CD14-positive monocyte (primary cell): Measurements from ENCODE around the gene PITPNM1. TPM values are rescaled to one million over a fixed set of nuclear protein-coding genes. Genes with fewer than 3 reads are reported as not detected.

Experiments
- DNase-seq, 3 donors: peaks; one replicate each; pipeline ENCODE4 v3.0.0-alpha.2; 2011 to 2022
- H2AFZ ChIP-seq: 2 replicates; pipeline ENCODE4 v1.6.0; 2012; ENCODE audit warnings: mild to moderate bottlenecking, low read depth, low read length, inconsistent platforms; ENCODE audit not compliant: insufficient read depth, poor library complexity, severe bottlenecking
- H3K27ac ChIP-seq, 2 donors: 1 replicate in 1 of 2; 2 replicates in 1 of 2; pipeline ENCODE4 v1.5.1; 2012 to 2013; ENCODE audit warnings: low read length in 2 of 2, control low read depth in 1 of 2, inconsistent platforms in 1 of 2, low read depth in 1 of 2, mild to moderate bottlenecking in 1 of 2
- H3K27me3 ChIP-seq, 2 donors: one replicate each; pipeline versions ENCODE4 v1.6.0 to v1.6.1; 2011 to 2013; ENCODE audit warnings: low read length in 2 of 2; ENCODE audit not compliant: control insufficient read depth in 2 of 2, insufficient read depth in 2 of 2
- H3K36me3 ChIP-seq, 2 donors: replicated peaks in 1 of 2; 1 replicate in 1 of 2; 2 replicates in 1 of 2; pipeline versions ENCODE4 v1.5.1 to v1.6.1; 2012 to 2013; ENCODE audit warnings: low read length in 2 of 2, control low read depth in 1 of 2, inconsistent platforms in 1 of 2, mild to moderate bottlenecking in 1 of 2; ENCODE audit not compliant: insufficient read depth in 2 of 2, control insufficient read depth in 1 of 2
- H3K4me1 ChIP-seq, 2 donors: 1 replicate in 1 of 2; 2 replicates in 1 of 2; pipeline versions ENCODE4 v1.5.1 to v1.6.1; 2012 to 2013; ENCODE audit warnings: low read length in 2 of 2, control low read depth in 1 of 2, inconsistent platforms in 1 of 2, mild to moderate bottlenecking in 1 of 2, moderate library complexity in 1 of 2; ENCODE audit not compliant: insufficient read depth in 2 of 2, control insufficient read depth in 1 of 2
- H3K4me2 ChIP-seq: replicated peaks from 2 replicates; pipeline ENCODE3; 2012; ENCODE audit warnings: low read length, moderate library complexity, mild to moderate bottlenecking; ENCODE audit not compliant: poor library complexity, severe bottlenecking; ENCODE audit errors: extremely low read depth
- H3K4me3 ChIP-seq, 3 experiments: fragments of 200-600 bp in 1 of 3; sonication (generic) in 1 of 3; replicated peaks in 1 of 3; 1 replicate in 2 of 3; 2 replicates in 1 of 3; pipeline ENCODE4 v1.5.1; 2011 to 2013; ENCODE audit warnings: low read length in 3 of 3, mild to moderate bottlenecking in 3 of 3, control low read depth in 2 of 3, low read depth in 2 of 3, inconsistent platforms in 1 of 3, moderate library complexity in 1 of 3
- H3K79me2 ChIP-seq: 2 replicates; pipeline ENCODE4 v1.6.0; 2012; ENCODE audit warnings: mild to moderate bottlenecking, control low read depth, inconsistent platforms, low read length, moderate library complexity; ENCODE audit not compliant: insufficient read depth
- H3K9ac ChIP-seq: 2 replicates; pipeline ENCODE4 v1.6.0; 2017; ENCODE audit warnings: low read length, mild to moderate bottlenecking; ENCODE audit not compliant: insufficient read depth, poor library complexity, severe bottlenecking
- H3K9me3 ChIP-seq, 2 donors: replicated peaks in 1 of 2; 1 replicate in 1 of 2; 2 replicates in 1 of 2; pipeline versions ENCODE4 v1.5.1 to v1.6.1; 2012 to 2013; ENCODE audit warnings: low read length in 2 of 2, control low read depth in 1 of 2; ENCODE audit not compliant: control insufficient read depth in 1 of 2, insufficient read depth in 1 of 2
- H4K20me1 ChIP-seq: 2 replicates; pipeline ENCODE4 v1.6.0; 2012; ENCODE audit warnings: mild to moderate bottlenecking, low read length, control low read depth, moderate library complexity; ENCODE audit not compliant: insufficient read depth
- H3K27ac Mint-ChIP-seq, 7 donors: one replicate each; pipeline ENCODE4 v1.8.0; 2020; ENCODE audit warnings: mild to moderate bottlenecking in 7 of 7, mixed read lengths in 7 of 7, moderate library complexity in 6 of 7, inconsistent platforms in 2 of 7
- H3K27me3 Mint-ChIP-seq, 3 donors: one replicate each; pipeline ENCODE4 v1.8.0; 2021 to 2022; ENCODE audit warnings: low read depth in 3 of 3, mild to moderate bottlenecking in 3 of 3, mixed read lengths in 3 of 3, moderate library complexity in 3 of 3, inconsistent platforms in 1 of 3
- H3K36me3 Mint-ChIP-seq, 2 donors: one replicate each; pipeline ENCODE4 v1.8.0; 2020; ENCODE audit warnings: mixed read lengths in 2 of 2, inconsistent platforms in 1 of 2, mild to moderate bottlenecking in 1 of 2
- H3K4me1 Mint-ChIP-seq: one replicate; pipeline ENCODE4 v1.8.0; 2020; ENCODE audit warnings: mild to moderate bottlenecking, mixed read lengths
- H3K4me3 Mint-ChIP-seq, 2 donors: one replicate each; pipeline ENCODE4 v1.8.0; 2020; ENCODE audit warnings: mild to moderate bottlenecking in 2 of 2, mixed read lengths in 2 of 2, moderate library complexity in 1 of 2
- H3K9me3 Mint-ChIP-seq, 7 donors: one replicate each; pipeline ENCODE4 v1.8.0; 2020 to 2022; ENCODE audit warnings: mixed read lengths in 7 of 7, mild to moderate bottlenecking in 6 of 7, moderate library complexity in 6 of 7, inconsistent platforms in 2 of 7
- WGBS: methylation state at CpG from one replicate; pipeline ENCODE4 v1.1.5; 2013; ENCODE audit warnings: missing lambda C conversion rate; ENCODE audit not compliant: insufficient coverage; 5-methylcytosine and 5-hydroxymethylcytosine counted together
- intact Hi-C, 2 donors: fragments of 100-400 bp; cut with micrococcal nuclease; formaldehyde crosslinking; loops; one replicate each; pipeline versions ENCODE4 v1.15.0 to v1.15.1; 2023
- polyA plus RNA-seq, 3 donors: library from polyadenylated mRNA; depleted of rRNA in 1 of 3; unstranded in 2 of 3; stranded (reverse) in 1 of 3; fragments of 300-500 nt in 2 of 3; fragments of >200 nt in 1 of 3; fragmentation: Illumina TruSeq in 2 of 3; gene quantifications; 1 replicate in 2 of 3; 2 replicates in 1 of 3; pipeline ENCODE4 v1.2.3, GENCODE V29; 2012 to 2021
- TF ChIP-seq, protein P1 (sequence below): fragments of 200-600 bp; IDR thresholded peaks from one replicate; pipeline ENCODE4 v1.8.0; 2022; ENCODE audit warnings: antibody characterized with exemption, mild to moderate bottlenecking

PITPNM1 gene
- polyA plus RNA-seq, 3 donors: 11.7 to 122 (median 22.2) TPM

GRCh38 chr11:67496113-67496512, 9.1 kb downstream of the PITPNM1 start:
- peaks cover 15% of the 10 kb centered on the region for H3K79me2 ChIP-seq
- H3K4me1 Mint-ChIP-seq: peaks cover 7% of the 10 kb centered on the region
- no peaks in the 10 kb centered on the region for H3K27me3 ChIP-seq
- H3K36me3 ChIP-seq: peaks cover 86 to 95% of the 10 kb centered on the region in 2 donors
- no peak overlapping the region for H3K9ac ChIP-seq
- no peak for DNase-seq
- H3K27me3 Mint-ChIP-seq: no peaks in the 10 kb centered on the region
- H3K9me3 Mint-ChIP-seq: no peaks in the 10 kb centered on the region
- no peak overlapping the region for H3K4me2 ChIP-seq
- H3K36me3 Mint-ChIP-seq: peaks cover 61 to 95% of the 10 kb centered on the region in 2 donors
- intact Hi-C loops: no loop called here
- no peaks in the 10 kb centered on the region for H3K9me3 ChIP-seq
- peak overlapping the region in 2 of 7 donors; percentile 42 to 53 for H3K27ac Mint-ChIP-seq
- peaks cover 90% of the 10 kb centered on the region for H4K20me1 ChIP-seq
- TF ChIP-seq, protein P1, sequence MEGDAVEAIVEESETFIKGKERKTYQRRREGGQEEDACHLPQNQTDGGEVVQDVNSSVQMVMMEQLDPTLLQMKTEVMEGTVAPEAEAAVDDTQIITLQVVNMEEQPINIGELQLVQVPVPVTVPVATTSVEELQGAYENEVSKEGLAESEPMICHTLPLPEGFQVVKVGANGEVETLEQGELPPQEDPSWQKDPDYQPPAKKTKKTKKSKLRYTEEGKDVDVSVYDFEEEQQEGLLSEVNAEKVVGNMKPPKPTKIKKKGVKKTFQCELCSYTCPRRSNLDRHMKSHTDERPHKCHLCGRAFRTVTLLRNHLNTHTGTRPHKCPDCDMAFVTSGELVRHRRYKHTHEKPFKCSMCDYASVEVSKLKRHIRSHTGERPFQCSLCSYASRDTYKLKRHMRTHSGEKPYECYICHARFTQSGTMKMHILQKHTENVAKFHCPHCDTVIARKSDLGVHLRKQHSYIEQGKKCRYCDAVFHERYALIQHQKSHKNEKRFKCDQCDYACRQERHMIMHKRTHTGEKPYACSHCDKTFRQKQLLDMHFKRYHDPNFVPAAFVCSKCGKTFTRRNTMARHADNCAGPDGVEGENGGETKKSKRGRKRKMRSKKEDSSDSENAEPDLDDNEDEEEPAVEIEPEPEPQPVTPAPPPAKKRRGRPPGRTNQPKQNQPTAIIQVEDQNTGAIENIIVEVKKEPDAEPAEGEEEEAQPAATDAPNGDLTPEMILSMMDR: no peak
- H2AFZ ChIP-seq: no peak overlapping the region
- WGBS: 95% methylated on average over 12 of the region's 12 CpGs
- no peak overlapping the region for H3K4me3 ChIP-seq
- no peak overlapping the region for H3K4me3 Mint-ChIP-seq
- peaks cover 9 to 10% of the 10 kb centered on the region in 2 donors for H3K4me1 ChIP-seq
- no peak overlapping the region for H3K27ac ChIP-seq

GRCh38 chr11:67495234-67496005, 9.7 kb downstream of the PITPNM1 start:
- Mint-ChIP-seq H3K4me3 (no peak overlapping the region), H3K27ac (no peak overlapping the region), H3K27me3 (no peaks in the 10 kb centered on the region), H3K36me3 (peaks cover 60 to 95% of the 10 kb centered on the region in 2 donors), H3K4me1 (no peaks in the 10 kb centered on the region), H3K9me3 (no peaks in the 10 kb centered on the region)
- DNase-seq: no peak
- Histone ChIP-seq H3K27ac (no peak overlapping the region), H3K36me3 (peaks cover 91 to 100% of the 10 kb centered on the region in 2 donors), H4K20me1 (peaks cover 90% of the 10 kb centered on the region), H3K4me1 (peaks cover 2 to 3% of the 10 kb centered on the region in 2 donors), H3K4me2 (no peak overlapping the region), H3K9ac (no peak overlapping the region), H3K9me3 (no peaks in the 10 kb centered on the region), H3K4me3 (no peak overlapping the region), H2AFZ (no peak overlapping the region), H3K79me2 (peaks cover 13% of the 10 kb centered on the region), H3K27me3 (no peaks in the 10 kb centered on the region)
- TF ChIP-seq, protein P1: no peak
- 94% methylated on average over 11 of the region's 16 CpGs for WGBS
- intact Hi-C loops: no loop called here
